Measurements from ENCODE around the gene PCLAF. TPM values are rescaled to one million over a fixed set of nuclear protein-coding genes. Genes with fewer than 3 reads are reported as not detected.

Gene PCLAF
- 10 to 100 TPM in 1 of 7 donors, 1 to 10 TPM in 6; 1.7 to 11.0 (median 5.8) TPM for total RNA-seq
- polyA plus RNA-seq, result 10 to 100 TPM; 12.3 to 83.3 (median 26.5) TPM
- long read RNA-seq, donor 1, transcript PCLAF-202 (3 exons, 911 nt), result minor isoform, 10 of 55 reads
- long read RNA-seq, donor 1, transcript PCLAF-201 (4 exons, 2,194 nt), result major isoform, 42 of 55 reads
- long read RNA-seq, donor 1, partial matches to known transcripts, result 0 of 55 reads
- long read RNA-seq, donor 1, other reads (novel, unspliced or antisense), result 0 of 55 reads
- long read RNA-seq, donor 2, transcript PCLAF-201 (4 exons, 2,194 nt), result major isoform, 32 of 42 reads
- long read RNA-seq, donor 2, transcript PCLAF-202 (3 exons, 911 nt), result minor isoform, 10 of 42 reads
- long read RNA-seq, donor 2, partial matches to known transcripts, result 0 of 42 reads
- long read RNA-seq, donor 2, other reads (novel, unspliced or antisense), result 0 of 42 reads

- Histone ChIP-seq H3K9me3 (no peaks in the 10 kb centered on the region), H3K36me3 (no peaks in the 10 kb centered on the region), H3K27ac (peak within 1 kb of the TSS in 4 of 8 donors; percentile 6 to 75 (median 28)), H3K4me3 (peak within 1 kb of the TSS; percentile 46 to 86 (median 64)), H3K4me1 (peaks cover 0 to 37% (median 16%) of the 10 kb centered on the region in 6 donors), H3K27me3 (replicated peaks in 1 of 7) (no peaks in the 10 kb centered on the region)
- DNase-seq, result peak; percentile 98
- 0 to 1% (median 1%) methylated on average over 31 to 38 of the region's 38 CpGs for WGBS, 5 donors
- intact Hi-C loops (cut with DNase I; ENCODE audit: low total_unique reads), result no loop called here
- TF ChIP-seq POLR2AphosphoS5 (IDR thresholded peaks at IDR 0.05) (peak in 2 of 3 donors; percentile 66 to 68), POLR2A (IDR thresholded peaks at IDR 0.05) (no peak), CTCF (IDR thresholded peaks at IDR 0.05 in 8 of 11, conservative IDR thresholded peaks at IDR 0.05 in 3 of 11) (peak in 3 of 11 experiments; percentile 19 to 25 (median 21))
These were observed at the start of gene PCLAF for GRCh38 chr15:64381000-64381751. Gene PCLAF (minus strand): TSS chr15:64381441. CDS start chr15:64381371, 70 bp downstream.

GRCh38 chr15:64430000-64430735, 48.9 kb upstream of the PCLAF start:
- TF ChIP-seq CTCF (IDR thresholded peaks at IDR 0.05 in 8 of 11, conservative IDR thresholded peaks at IDR 0.05 in 3 of 11) (no peak), POLR2A (IDR thresholded peaks at IDR 0.05) (no peak), POLR2AphosphoS5 (IDR thresholded peaks at IDR 0.05) (peak in 1 of 3 donors; percentile 50)
- 3 to 11% (median 6%) methylated on average over 3 of the region's 3 CpGs for WGBS, 5 donors
- Histone ChIP-seq H3K4me3 (no peak overlapping the region), H3K36me3 (peaks cover 2 to 87% (median 17%) of the 10 kb centered on the region in 6 donors), H3K27ac (peak overlapping the region; percentile 43 to 81 (median 70)), H3K27me3 (replicated peaks in 1 of 7) (no peaks in the 10 kb centered on the region), H3K4me1 (peaks cover 9 to 51% (median 31%) of the 10 kb centered on the region in 6 donors), H3K9me3 (no peaks in the 10 kb centered on the region)
- intact Hi-C loops (cut with DNase I; ENCODE audit: low total_unique reads), result loop anchor here (10.0 kb wide), 1 partner anchor 225 kb away; no protein-coding TSS in a partner anchor
- no peak for DNase-seq

- Histone ChIP-seq H3K4me3 (no peak overlapping the region), H3K36me3 (peaks cover 2 to 87% (median 24%) of the 10 kb centered on the region in 6 donors), H3K4me1 (peaks cover 9 to 51% (median 31%) of the 10 kb centered on the region in 6 donors), H3K27me3 (replicated peaks in 1 of 7) (no peaks in the 10 kb centered on the region), H3K27ac (peak overlapping the region in 7 of 8 donors; percentile 63 to 81 (median 73)), H3K9me3 (no peaks in the 10 kb centered on the region)
- DNase-seq, result no peak
- intact Hi-C loops (cut with DNase I; ENCODE audit: low total_unique reads), result loop anchor here (10.0 kb wide), 1 partner anchor 225 kb away; no protein-coding TSS in a partner anchor
- no peak for TF ChIP-seq CTCF (IDR thresholded peaks at IDR 0.05 in 8 of 11, conservative IDR thresholded peaks at IDR 0.05 in 3 of 11)
- TF ChIP-seq POLR2A (IDR thresholded peaks at IDR 0.05), result no peak
- no peak for TF ChIP-seq POLR2AphosphoS5 (IDR thresholded peaks at IDR 0.05)
These were observed 48.2 kb upstream of the PCLAF start for GRCh38 chr15:64429448-64429847.
